Measurements from ENCODE around the gene JMJD1C.

The JMJD1C gene

DNA sequence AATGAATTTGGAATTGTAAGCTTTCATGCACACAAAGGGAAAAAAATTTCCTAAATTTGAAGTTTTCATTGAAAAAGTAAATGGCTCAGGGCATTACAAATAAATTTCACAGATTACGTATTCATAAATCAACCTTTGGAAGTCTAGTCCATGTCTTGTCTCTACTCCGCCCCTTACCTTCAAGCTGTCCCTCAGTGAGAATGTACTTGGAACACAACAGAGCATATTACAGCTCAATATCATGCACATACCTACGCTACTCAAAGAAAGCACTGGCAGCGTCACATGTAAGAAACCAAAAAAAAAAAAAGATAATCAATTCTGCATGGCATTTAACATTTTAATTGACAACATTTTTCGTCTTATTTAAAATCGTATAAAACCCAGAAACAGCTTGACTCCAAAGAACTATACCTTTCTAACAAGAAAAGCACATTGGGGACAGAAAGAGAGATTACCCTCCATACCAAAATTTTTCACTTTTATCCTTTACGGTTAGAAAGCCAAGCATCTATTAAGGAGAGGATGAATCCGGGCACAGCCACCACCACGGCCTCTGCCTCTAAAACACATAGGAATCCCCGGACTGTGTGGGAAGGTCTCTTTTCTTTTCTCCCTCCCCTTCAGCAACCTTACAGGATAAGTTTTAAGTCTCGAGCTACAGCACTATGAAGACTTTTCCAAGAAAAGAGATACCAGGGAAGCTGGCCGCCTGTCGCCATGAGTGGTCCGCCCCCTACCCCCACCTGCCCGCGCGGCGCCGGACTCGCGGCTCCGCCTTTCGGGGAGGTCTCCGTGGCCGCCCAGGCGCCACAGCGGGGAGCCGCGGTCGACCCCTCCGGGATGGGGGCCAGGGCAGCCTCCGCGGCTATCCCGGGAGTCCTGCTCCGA lies 1.1 kb downstream of the JMJD1C start (continued):
- TF ChIP-seq GLIS1 (tag by site-specific recombination; IDR thresholded peaks at IDR 0.05) (peak; percentile 89), ZFHX2 (tag by site-specific recombination; conservative IDR thresholded peaks at IDR 0.05) (peak; percentile 32), SP2 (tag by site-specific recombination; IDR thresholded peaks at IDR 0.05) (no peak; the same call in 1 of the 2 replicates), ZNF366 (tag by site-specific recombination; conservative IDR thresholded peaks at IDR 0.05) (peak; percentile 22; the same call in 1 of the 2 replicates), PRDM1 (tag by site-specific recombination; IDR thresholded peaks at IDR 0.05) (peak; percentile 57), ZSCAN30 (tag by site-specific recombination; IDR thresholded peaks at IDR 0.05) (no peak), ZNF837 (tag by site-specific recombination; IDR thresholded peaks at IDR 0.05) (no peak), ZNF571 (tag by site-specific recombination; IDR thresholded peaks at IDR 0.05) (no peak), ZFP41 (tag by site-specific recombination; IDR thresholded peaks at IDR 0.05; ENCODE audit: borderline replicate concordance) (no peak)
- TF ChIP-seq, protein P1, sequence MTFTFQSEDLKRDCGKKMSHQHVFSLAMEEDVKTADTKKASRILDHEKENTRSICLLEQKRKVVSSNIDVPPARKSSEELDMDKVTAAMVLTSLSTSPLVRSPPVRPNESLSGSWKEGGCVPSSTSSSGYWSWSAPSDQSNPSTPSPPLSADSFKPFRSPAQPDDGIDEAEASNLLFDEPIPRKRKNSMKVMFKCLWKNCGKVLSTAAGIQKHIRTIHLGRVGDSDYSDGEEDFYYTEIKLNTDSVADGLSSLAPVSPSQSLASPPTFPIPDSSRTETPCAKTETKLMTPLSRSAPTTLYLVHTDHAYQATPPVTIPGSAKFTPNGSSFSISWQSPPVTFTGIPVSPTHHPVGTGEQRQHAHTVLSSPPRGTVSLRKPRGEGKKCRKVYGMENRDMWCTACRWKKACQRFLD (tag by site-specific recombination; IDR thresholded peaks at IDR 0.05), result no peak

DNA sequence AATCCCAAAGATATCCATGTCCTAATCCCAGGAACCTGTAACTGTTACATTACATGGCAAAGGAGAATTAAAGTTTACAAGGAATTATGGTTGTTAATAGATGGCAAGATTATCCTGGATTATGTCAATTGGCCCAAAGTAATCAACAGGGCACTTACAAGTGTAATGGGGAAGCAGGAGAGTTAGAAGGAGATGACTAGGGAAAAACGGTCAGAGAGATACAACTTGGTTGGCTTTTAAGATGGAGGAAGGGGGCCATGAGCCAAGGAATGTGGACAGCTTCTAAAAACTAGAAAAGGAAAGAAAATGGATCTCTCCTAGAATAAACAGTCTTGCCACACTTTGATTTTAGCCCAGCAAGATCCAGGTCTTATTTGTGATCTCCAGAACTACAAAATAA lies 3.3 kb downstream of the JMJD1C start:
- ChIA-PET CTCF (interaction anchor here (1.1 kb wide), 1 partner anchor 296 kb away, joined by 3 read pairs; no protein-coding TSS in a partner anchor), POLR2A (no interaction called here)
- Histone ChIP-seq H3K4me3 (ENCODE audit: low read depth, low read length) (no peak overlapping the region), H3K4me1 (ENCODE audit: control insufficient read depth, insufficient read depth, low read length) (peaks cover under 1% of the 10 kb centered on the region; the same call in 1 of the 2 replicates), H3K36me3 (ENCODE audit: control insufficient read depth in 2 of 2, insufficient read depth in 1 of 2, low read length in 2 of 2) (no peaks in the 10 kb centered on the region), H3K9me3 (ENCODE audit: control insufficient read depth, insufficient read depth, low read depth, low read length) (no peaks in the 10 kb centered on the region), H3K27ac (ENCODE audit: extremely low read depth, low read depth, low read length) (no peak overlapping the region)
- TF ChIP-seq ZNF24 (tag by site-specific recombination; IDR thresholded peaks at IDR 0.05) (no peak), ZNF48 (tag by site-specific recombination; IDR thresholded peaks at IDR 0.05) (no peak), ZNF664 (tag by site-specific recombination; IDR thresholded peaks at IDR 0.05) (no peak), ZNF433 (tag by site-specific recombination; IDR thresholded peaks at IDR 0.05; ENCODE audit: low read depth) (no peak), ZNF121 (tag by site-specific recombination; IDR thresholded peaks at IDR 0.05) (no peak), ZNF302 (tag by site-specific recombination; IDR thresholded peaks at IDR 0.05; ENCODE audit: low read depth) (no peak), ZNF16 (tag by site-specific recombination; IDR thresholded peaks at IDR 0.05; ENCODE audit: low read depth) (no peak), HOXD13 (CRISPR knock-in tag; IDR thresholded peaks at IDR 0.05; ENCODE audit: borderline replicate concordance) (no peak), WT1 (tag by site-specific recombination; IDR thresholded peaks at IDR 0.05) (no peak), ZNF350 (tag by site-specific recombination; IDR thresholded peaks at IDR 0.05) (no peak)
- TF ChIP-seq, protein P2, sequence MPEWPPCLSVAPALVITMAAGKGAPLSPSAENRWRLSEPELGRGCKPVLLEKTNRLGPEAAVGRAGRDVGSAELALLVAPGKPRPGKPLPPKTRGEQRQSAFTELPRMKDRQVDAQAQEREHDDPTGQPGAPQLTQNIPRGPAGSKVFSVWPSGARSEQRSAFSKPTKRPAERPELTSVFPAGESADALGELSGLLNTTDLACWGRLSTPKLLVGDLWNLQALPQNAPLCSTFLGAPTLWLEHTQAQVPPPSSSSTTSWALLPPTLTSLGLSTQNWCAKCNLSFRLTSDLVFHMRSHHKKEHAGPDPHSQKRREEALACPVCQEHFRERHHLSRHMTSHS (tag by site-specific recombination; IDR thresholded peaks at IDR 0.05), result no peak

DNA sequence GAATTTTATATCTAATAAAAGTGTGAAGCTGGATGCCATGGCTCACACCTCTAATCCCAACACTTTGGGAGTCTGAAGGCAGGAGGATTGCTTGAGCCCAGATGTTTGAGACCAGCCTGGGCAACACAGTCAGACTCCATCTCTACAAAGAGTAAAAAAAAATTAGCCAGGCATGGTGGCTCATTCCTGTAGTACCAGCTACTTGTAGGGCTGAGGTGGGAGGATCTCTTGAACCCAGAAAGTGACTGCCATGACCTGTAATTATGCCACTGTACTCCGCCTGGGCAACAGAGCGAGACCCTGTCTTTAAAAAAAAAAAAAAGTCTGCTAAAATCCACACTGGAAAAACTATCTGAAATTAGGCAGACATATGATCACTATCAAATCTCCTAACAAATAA lies 7.6 kb downstream of the JMJD1C start:
- no peaks in the 10 kb centered on the region; a peak in 1 of 3 replicates for H3K36me3 ChIP-seq (ENCODE audit: control insufficient read depth in 2 of 2, insufficient read depth in 1 of 2, low read length in 2 of 2)
- TF ChIP-seq SALL2 (tag by site-specific recombination; IDR thresholded peaks at IDR 0.05; ENCODE audit: borderline replicate concordance), result no peak
- no peak for TF ChIP-seq MEIS1 (CRISPR knock-in tag; IDR thresholded peaks at IDR 0.05; ENCODE audit: borderline replicate concordance)
- TF ChIP-seq ZNF558 (tag by site-specific recombination; IDR thresholded peaks at IDR 0.05), result no peak
- no peak for TF ChIP-seq ZNF600 (tag by site-specific recombination; IDR thresholded peaks at IDR 0.05)
- no peak for TF ChIP-seq ZNF350 (tag by site-specific recombination; IDR thresholded peaks at IDR 0.05)
- TF ChIP-seq, protein P3, sequence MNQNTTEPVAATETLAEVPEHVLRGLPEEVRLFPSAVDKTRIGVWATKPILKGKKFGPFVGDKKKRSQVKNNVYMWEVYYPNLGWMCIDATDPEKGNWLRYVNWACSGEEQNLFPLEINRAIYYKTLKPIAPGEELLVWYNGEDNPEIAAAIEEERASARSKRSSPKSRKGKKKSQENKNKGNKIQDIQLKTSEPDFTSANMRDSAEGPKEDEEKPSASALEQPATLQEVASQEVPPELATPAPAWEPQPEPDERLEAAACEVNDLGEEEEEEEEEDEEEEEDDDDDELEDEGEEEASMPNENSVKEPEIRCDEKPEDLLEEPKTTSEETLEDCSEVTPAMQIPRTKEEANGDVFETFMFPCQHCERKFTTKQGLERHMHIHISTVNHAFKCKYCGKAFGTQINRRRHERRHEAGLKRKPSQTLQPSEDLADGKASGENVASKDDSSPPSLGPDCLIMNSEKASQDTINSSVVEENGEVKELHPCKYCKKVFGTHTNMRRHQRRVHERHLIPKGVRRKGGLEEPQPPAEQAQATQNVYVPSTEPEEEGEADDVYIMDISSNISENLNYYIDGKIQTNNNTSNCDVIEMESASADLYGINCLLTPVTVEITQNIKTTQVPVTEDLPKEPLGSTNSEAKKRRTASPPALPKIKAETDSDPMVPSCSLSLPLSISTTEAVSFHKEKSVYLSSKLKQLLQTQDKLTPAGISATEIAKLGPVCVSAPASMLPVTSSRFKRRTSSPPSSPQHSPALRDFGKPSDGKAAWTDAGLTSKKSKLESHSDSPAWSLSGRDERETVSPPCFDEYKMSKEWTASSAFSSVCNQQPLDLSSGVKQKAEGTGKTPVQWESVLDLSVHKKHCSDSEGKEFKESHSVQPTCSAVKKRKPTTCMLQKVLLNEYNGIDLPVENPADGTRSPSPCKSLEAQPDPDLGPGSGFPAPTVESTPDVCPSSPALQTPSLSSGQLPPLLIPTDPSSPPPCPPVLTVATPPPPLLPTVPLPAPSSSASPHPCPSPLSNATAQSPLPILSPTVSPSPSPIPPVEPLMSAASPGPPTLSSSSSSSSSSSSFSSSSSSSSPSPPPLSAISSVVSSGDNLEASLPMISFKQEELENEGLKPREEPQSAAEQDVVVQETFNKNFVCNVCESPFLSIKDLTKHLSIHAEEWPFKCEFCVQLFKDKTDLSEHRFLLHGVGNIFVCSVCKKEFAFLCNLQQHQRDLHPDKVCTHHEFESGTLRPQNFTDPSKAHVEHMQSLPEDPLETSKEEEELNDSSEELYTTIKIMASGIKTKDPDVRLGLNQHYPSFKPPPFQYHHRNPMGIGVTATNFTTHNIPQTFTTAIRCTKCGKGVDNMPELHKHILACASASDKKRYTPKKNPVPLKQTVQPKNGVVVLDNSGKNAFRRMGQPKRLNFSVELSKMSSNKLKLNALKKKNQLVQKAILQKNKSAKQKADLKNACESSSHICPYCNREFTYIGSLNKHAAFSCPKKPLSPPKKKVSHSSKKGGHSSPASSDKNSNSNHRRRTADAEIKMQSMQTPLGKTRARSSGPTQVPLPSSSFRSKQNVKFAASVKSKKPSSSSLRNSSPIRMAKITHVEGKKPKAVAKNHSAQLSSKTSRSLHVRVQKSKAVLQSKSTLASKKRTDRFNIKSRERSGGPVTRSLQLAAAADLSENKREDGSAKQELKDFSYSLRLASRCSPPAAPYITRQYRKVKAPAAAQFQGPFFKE (tag by site-specific recombination; IDR thresholded peaks at IDR 0.05; ENCODE audit: borderline replicate concordance), result no peak
- TF ChIP-seq ZNF311 (tag by site-specific recombination; IDR thresholded peaks at IDR 0.05; ENCODE audit: borderline replicate concordance), result no peak

More for the DNA sequence above, 7.6 kb downstream of the JMJD1C start:
- ChIA-PET CTCF (interaction anchor here (0.6 to 1.2 kb wide), 2 partner anchors 14 to 264 kb away, joined by 5 read pairs; no protein-coding TSS in a partner anchor), POLR2A (interaction anchor here (0.6 kb wide), 2 partner anchors 401 to 1364 kb away, joined by 5 to 7 read pairs; no protein-coding TSS in a partner anchor)
- Histone ChIP-seq H3K4me1 (ENCODE audit: control insufficient read depth, insufficient read depth, low read length) (no peaks in the 10 kb centered on the region), H3K4me3 (ENCODE audit: low read depth, low read length) (no peak overlapping the region), H3K9me3 (ENCODE audit: control insufficient read depth, insufficient read depth, low read depth, low read length) (no peaks in the 10 kb centered on the region), H3K27ac (ENCODE audit: extremely low read depth, low read depth, low read length) (no peak overlapping the region)

Data from HEK293 (cell line).